GM21723 (cell line): ENCODE measurements around the gene CACNA2D2.

Source experiments
- ATAC-seq: cut with Tn5 transposase; IDR thresholded peaks from one replicate; pipeline ENCODE4 v1.9.1; 2021; ENCODE audit warnings: mild to moderate bottlenecking, moderate library complexity; ENCODE audit not compliant: unreplicated experiment

The CACNA2D2 gene

GRCh38 chr3:50408443-50408944 lies 94.9 kb downstream of the CACNA2D2 start:
- no peak for ATAC-seq

DNA sequence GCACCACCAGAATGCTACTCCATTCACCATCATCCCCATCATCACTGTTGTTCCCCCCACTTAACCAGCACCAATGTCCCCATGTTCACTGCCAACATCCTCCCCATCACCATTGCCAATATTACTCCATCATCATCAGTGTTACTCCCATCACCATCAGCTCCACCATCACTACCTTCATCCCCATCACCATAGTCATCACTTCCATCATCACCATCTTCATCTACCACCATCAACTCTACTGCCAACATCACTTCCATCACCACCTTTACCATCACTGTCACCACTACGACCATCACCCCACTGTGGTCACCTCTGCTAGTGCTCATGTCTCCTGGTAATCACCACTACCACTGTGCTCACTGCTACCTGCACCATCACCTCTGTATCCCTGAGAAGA lies 96.9 kb downstream of the CACNA2D2 start:
- no peak for ATAC-seq

GRCh38 chr3:50405249-50405648 lies 98.2 kb downstream of the CACNA2D2 start:
- no peak for ATAC-seq

DNA sequence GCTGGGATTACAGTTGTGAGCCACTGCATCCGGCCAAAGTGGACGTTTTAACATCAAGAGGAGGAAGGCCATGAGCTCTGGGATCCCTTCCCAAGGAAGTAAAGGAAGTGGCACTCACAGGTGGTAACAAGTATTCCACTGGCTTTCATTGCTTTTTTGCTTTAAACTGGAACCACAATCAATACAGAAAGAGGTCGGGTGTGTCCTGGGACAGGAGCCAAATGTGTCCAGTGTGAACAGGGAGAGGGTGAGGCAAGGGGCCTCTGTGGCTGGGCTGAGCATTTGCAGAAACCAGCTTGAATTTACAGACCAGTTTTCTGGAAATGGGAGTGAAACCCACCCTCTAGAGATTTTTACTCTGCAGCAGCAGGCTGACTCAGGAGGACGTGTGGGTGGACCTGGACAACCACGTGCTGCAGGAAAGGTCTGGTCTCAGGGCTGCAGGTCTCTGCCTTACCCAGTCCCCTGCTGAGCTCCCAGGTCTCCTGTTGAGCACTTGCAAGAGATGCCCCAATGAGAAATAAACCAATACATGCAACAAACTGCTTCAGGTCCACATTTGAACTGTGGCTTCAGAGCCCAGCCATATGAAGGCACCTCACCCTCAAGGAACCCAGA lies 101.3 kb downstream of the CACNA2D2 start:
- ATAC-seq, result no peak

GRCh38 chr3:50396502-50396901 lies 106.9 kb downstream of the CACNA2D2 start:
- ATAC-seq, result no peak

GRCh38 chr3:50395070-50395860 lies 108.2 kb downstream of the CACNA2D2 start:
- no peak for ATAC-seq

DNA sequence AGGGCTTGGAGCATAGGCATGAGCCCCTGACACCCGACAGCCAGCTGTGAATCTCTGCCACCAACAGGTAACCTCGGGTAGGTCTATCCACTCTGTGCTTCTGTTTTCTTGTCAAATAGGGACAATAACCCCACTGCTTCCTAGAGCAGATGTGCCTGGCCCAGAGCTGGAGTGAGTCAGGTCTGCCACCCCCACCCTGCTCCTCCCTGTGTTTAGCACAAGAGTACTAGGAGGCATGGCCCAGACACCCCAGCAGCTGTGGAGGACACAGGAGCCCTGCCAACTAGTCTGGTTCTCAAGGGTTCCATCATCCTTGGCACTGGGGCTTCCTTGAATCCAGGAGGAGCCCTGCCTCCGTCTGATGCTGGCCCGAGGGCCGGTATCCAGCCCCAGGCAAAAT lies 110.4 kb downstream of the CACNA2D2 start:
- ATAC-seq, result no peak

GRCh38 chr3:50392101-50392715 lies 111.2 kb downstream of the CACNA2D2 start:
- ATAC-seq, result no peak

- ATAC-seq, result no peak
These were observed 112.8 kb downstream of the CACNA2D2 start for GRCh38 chr3:50390508-50391224.

GRCh38 chr3:50389414-50389767 lies 114.0 kb downstream of the CACNA2D2 start:
- no peak for ATAC-seq

DNA sequence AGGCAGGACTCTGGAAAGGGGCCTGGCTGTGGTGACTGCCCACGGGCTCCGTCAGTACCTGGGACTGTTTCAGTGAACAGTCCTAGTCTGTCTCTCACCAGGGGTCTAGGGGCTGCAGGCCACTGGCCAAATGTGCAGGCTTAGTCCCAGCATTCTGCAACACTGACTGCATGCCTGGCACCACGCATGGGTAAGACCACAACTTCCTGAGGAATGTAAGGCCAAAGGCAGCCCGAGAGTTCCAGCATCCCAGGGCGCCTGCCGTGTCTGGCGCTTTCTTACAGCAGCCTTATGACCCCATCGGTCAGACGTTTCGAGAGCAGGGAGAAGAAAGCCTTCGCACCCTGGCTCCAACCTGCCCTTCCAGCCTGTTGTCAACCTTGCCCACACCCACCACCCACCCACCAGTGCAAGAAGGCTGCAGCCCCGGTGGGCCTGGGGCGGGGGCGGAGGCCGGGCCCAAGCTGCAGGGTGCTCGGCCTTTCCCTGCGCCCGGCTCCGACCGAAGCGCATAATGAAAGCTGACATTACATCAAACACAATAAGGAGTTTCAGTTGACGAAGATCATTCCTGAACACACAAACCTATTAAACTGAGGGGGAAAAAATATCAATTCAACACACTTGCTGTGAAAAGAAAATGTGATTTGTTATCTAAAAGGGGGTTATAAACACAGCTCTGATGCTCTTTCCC lies 114.6 kb downstream of the CACNA2D2 start:
- no peak for ATAC-seq

- ATAC-seq, result no peak
These were observed 115.3 kb downstream of the CACNA2D2 start for GRCh38 chr3:50388016-50388719.

- ATAC-seq, result no peak
These were observed 117.7 kb downstream of the CACNA2D2 start for GRCh38 chr3:50385754-50386153.

GRCh38 chr3:50383750-50384149 lies 119.7 kb downstream of the CACNA2D2 start:
- ATAC-seq, result no peak

GRCh38 chr3:50382722-50383121 lies 120.7 kb downstream of the CACNA2D2 start:
- no peak for ATAC-seq

- no peak for ATAC-seq
These were observed 122.1 kb downstream of the CACNA2D2 start for GRCh38 chr3:50381383-50381782.

GRCh38 chr3:50380405-50381085 lies 122.9 kb downstream of the CACNA2D2 start:
- ATAC-seq, result no peak

GRCh38 chr3:50378757-50379156 lies 124.7 kb downstream of the CACNA2D2 start:
- no peak for ATAC-seq

GRCh38 chr3:50378024-50378423 lies 125.4 kb downstream of the CACNA2D2 start:
- ATAC-seq, result no peak
